ENCODE data around the gene PRRT2.

GRCh38 chr16:29790183-29790948 is 21.6 kb upstream of the PRRT2 start, which contains the start of gene KIF22:
- TF ChIP-seq POU2F2 (IDR thresholded peaks at IDR 0.05; ENCODE audit: low read depth, low read length) (no peak), POLR2AphosphoS5 (IDR thresholded peaks at IDR 0.05; ENCODE audit: low read depth, low read length) (peak; percentile 81), POLR2A (IDR thresholded peaks at IDR 0.05; ENCODE audit: low read depth, low read length) (peak; percentile 76)
